Measurements from ENCODE around the gene INTS1.

Gene INTS1

DNA sequence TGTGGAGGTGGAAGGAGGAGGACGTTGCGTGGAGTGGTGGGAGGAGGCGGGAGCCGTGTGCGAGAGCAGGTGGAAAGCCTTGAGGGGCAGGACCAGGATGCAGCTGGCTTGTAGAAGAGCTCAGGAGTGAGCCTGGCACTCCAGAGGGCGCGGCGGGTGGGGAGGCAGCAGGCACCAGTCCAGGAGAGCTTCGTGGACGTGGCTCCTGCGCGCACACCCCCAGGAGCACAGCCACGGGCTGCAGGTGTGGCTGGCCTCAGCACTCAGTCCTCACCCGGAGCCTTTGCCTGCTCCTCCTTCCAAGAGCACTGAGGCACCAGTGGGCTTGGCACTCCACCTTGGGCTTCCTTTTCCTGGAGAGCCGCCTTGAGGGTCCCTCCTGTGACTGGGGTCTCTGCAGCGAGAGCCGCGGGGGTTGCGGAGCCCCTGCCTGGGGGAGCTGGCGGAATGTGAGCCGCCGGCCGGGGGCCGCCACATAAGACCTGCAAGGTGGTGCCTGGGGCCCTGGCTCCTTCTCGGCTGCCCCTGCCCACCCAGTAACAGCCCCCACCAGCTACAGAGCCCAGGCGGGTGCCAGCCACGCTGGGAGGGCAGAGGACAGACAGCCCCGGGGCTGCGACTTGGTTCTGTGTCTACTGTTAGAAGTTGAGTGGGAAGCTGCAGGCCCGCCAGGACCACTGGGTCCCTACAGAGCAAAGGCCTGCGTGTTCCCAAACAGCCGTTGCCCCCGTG is 37.4 kb upstream of the INTS1 start:
- TF ChIP-seq TAF1 (IDR thresholded peaks at IDR 0.05; ENCODE audit: borderline replicate concordance, insufficient read depth, low read length) (no peak), POLR2AphosphoS5 (IDR thresholded peaks at IDR 0.05; ENCODE audit: low read depth, low read length) (no peak)

DNA sequence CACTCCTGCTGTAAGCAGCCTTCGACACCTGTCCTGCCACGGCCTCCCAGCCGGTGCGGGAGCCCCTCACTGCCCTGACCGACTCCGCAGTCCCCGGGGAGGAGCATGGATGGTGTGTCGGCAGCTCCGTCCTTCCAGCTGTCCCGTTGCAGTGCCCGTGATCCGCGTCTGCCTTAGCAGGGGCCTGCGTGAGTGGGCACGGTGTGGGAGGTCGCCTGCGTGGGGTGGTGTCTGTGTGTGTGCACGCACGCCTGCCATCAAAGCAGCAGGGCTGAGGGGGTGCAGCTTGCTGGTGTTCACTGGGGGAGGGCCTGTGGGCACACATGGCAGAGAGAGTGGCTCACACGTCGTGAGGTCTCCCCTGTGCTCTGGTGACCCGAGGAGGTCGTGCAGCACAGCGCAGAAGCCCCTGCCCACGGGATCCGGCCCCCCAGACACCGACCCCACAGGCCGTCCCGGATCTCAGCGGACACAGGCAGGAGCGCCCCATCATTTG is 36.6 kb upstream of the INTS1 start:
- TF ChIP-seq TAF1 (IDR thresholded peaks at IDR 0.05; ENCODE audit: borderline replicate concordance, insufficient read depth, low read length) (no peak), SIN3A (IDR thresholded peaks at IDR 0.05; ENCODE audit: borderline replicate concordance, insufficient read depth, low read length) (no peak), FOXP2 (optimal IDR thresholded peaks at IDR 0.05; ENCODE audit: borderline replicate concordance, extremely low read depth, extremely low read length, insufficient read depth) (no peak), POLR2AphosphoS5 (IDR thresholded peaks at IDR 0.05; ENCODE audit: low read depth, low read length) (no peak)
- TF ChIP-seq, protein P1, sequence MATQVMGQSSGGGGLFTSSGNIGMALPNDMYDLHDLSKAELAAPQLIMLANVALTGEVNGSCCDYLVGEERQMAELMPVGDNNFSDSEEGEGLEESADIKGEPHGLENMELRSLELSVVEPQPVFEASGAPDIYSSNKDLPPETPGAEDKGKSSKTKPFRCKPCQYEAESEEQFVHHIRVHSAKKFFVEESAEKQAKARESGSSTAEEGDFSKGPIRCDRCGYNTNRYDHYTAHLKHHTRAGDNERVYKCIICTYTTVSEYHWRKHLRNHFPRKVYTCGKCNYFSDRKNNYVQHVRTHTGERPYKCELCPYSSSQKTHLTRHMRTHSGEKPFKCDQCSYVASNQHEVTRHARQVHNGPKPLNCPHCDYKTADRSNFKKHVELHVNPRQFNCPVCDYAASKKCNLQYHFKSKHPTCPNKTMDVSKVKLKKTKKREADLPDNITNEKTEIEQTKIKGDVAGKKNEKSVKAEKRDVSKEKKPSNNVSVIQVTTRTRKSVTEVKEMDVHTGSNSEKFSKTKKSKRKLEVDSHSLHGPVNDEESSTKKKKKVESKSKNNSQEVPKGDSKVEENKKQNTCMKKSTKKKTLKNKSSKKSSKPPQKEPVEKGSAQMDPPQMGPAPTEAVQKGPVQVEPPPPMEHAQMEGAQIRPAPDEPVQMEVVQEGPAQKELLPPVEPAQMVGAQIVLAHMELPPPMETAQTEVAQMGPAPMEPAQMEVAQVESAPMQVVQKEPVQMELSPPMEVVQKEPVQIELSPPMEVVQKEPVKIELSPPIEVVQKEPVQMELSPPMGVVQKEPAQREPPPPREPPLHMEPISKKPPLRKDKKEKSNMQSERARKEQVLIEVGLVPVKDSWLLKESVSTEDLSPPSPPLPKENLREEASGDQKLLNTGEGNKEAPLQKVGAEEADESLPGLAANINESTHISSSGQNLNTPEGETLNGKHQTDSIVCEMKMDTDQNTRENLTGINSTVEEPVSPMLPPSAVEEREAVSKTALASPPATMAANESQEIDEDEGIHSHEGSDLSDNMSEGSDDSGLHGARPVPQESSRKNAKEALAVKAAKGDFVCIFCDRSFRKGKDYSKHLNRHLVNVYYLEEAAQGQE (IDR thresholded peaks at IDR 0.05; ENCODE audit: insufficient read depth in 1 of 2, low read depth in 2 of 2, low read length in 2 of 2): no peak

DNA sequence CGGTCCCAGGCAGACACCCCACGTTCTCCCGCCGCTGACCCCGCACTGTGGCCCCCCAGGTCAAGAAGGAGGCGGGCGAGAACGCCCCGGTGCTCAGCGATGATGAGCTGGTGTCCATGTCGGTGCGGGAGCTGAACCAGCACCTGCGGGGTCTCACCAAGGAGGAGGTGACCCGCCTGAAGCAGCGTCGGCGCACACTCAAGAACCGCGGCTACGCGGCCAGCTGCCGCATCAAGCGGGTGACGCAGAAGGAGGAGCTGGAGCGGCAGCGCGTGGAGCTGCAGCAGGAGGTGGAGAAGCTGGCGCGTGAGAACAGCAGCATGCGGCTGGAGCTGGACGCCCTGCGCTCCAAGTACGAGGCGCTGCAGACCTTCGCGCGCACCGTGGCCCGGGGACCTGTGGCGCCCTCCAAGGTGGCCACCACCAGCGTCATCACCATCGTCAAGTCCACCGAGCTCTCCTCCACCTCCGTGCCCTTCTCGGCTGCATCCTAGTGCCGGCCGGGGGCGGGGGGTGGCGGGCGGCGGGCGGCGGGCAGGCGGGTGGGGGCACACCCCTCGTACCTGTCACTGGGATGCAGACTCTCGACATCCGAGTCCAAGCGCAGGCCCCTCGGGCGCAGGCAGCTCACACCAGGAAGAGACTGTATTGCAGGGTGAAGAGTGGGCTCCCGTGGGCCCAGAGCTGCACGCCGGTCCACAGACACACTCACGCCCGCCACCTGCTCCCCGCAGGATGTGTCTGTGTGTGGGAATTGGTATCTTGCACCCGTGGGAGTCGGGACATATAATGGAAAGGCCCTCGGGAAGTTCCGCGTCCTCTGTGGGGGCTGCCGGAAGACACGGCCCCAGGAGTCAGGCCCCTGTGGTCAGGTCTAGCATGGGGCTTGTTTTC is 35.9 kb upstream of the INTS1 start:
- TF ChIP-seq SIN3A (IDR thresholded peaks at IDR 0.05; ENCODE audit: borderline replicate concordance, insufficient read depth, low read length) (no peak), TAF1 (IDR thresholded peaks at IDR 0.05; ENCODE audit: borderline replicate concordance, insufficient read depth, low read length) (no peak), POLR2AphosphoS5 (IDR thresholded peaks at IDR 0.05; ENCODE audit: low read depth, low read length) (no peak), FOXP2 (optimal IDR thresholded peaks at IDR 0.05; ENCODE audit: borderline replicate concordance, extremely low read depth, extremely low read length, insufficient read depth) (no peak)
- TF ChIP-seq, protein P1 (IDR thresholded peaks at IDR 0.05; ENCODE audit: insufficient read depth in 1 of 2, low read depth in 2 of 2, low read length in 2 of 2): no peak

DNA sequence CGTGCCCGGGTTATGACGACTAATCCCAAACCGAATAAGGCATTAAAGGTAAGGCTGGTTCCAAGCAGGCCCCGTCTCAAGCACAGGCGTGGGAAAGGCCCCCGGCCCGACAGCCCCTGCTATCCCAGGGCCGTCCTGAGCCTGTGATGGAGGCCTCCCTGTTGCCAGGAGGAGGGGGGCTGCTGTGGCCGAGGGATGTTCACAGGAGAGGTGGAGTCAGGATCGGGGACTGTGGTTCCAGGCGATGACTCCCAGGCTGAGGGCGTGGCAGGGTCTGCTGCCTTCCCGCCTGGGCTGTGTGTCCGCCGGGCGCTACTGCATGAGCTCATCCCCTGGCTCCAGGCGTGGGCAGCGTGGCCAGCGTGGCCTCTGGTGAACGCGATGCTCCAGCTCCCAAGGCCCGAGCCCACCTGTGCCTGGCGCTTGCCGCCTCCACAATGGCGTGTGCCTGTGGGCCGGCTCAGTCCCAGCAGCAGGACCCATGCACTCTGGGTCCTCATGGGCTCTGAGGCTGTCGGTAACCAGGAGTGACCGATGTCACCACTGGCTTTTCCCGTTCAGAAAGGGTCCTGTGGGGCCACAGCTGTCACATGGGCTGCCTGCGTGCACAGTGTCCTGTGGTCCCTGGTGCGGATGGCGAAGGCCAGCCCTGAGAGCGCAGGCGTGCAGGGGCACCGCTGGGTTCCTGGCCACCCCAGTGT is 35.1 kb upstream of the INTS1 start:
- TF ChIP-seq FOXP2 (optimal IDR thresholded peaks at IDR 0.05; ENCODE audit: borderline replicate concordance, extremely low read depth, extremely low read length, insufficient read depth): no peak
- TF ChIP-seq, protein P1 (IDR thresholded peaks at IDR 0.05; ENCODE audit: insufficient read depth in 1 of 2, low read depth in 2 of 2, low read length in 2 of 2): no peak
- TF ChIP-seq POLR2AphosphoS5 (IDR thresholded peaks at IDR 0.05; ENCODE audit: low read depth, low read length): no peak
- no peak for TF ChIP-seq SIN3A (IDR thresholded peaks at IDR 0.05; ENCODE audit: borderline replicate concordance, insufficient read depth, low read length)
- no peak for TF ChIP-seq TAF1 (IDR thresholded peaks at IDR 0.05; ENCODE audit: borderline replicate concordance, insufficient read depth, low read length)

DNA sequence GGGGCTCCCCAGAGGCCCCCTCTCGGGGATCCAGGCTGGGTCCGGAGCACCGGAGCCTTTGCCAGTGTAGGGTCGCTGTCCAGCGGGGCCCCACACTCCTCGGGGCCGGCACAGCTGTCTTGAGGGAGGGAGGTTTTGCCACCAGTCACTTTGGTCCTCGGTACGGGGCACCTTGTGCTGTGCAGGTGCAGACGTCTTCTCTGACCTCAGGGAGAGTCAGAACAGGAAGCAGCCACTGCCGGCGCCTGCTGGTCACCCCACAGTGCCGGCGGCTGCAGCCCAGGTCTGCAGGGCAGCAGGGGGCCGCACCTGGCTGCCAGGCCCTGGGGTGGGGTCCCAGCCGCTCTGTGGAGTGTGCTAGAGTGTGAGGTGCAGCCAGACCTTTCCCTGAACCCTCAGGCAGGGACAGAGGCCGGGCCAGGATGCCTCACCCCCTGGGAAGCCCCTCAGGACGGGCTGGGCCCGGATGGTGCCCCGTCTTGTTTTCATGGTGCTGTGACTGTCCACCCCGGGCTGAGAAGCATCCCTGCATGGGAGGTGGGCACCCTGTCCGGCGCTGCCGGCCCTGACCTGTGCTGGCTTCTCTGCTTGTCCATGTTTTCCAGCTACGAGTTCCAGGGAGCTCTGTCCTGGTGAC is 34.5 kb upstream of the INTS1 start:
- TF ChIP-seq, protein P1 (IDR thresholded peaks at IDR 0.05; ENCODE audit: insufficient read depth in 1 of 2, low read depth in 2 of 2, low read length in 2 of 2): peak in 1 of 2 experiments; percentile 80; a peak in 2 of 4 replicates
- no peak for TF ChIP-seq SIN3A (IDR thresholded peaks at IDR 0.05; ENCODE audit: borderline replicate concordance, insufficient read depth, low read length)

All from PFSK-1 (cell line).